HG03565 (cell line): Measurements from ENCODE around the gene SF3B4.

Source experiments
- ATAC-seq: cut with Tn5 transposase; IDR thresholded peaks from one replicate; pipeline ENCODE4 v1.9.1; 2021; ENCODE audit warnings: mild to moderate bottlenecking, moderate library complexity; ENCODE audit not compliant: unreplicated experiment

Gene SF3B4

GRCh38 chr1:149933208-149933607 is 5.6 kb upstream of the SF3B4 start:
- no peak for ATAC-seq

GRCh38 chr1:149932474-149932873 is 4.9 kb upstream of the SF3B4 start:
- no peak for ATAC-seq

GRCh38 chr1:149931212-149931790 is 3.7 kb upstream of the SF3B4 start:
- no peak for ATAC-seq

- no peak for ATAC-seq
Observed at GRCh38 chr1:149929856-149930255, 2.3 kb upstream of the SF3B4 start.

- no peak for ATAC-seq
Observed at GRCh38 chr1:149928401-149928724, 760 bp upstream of the SF3B4 start.

- no peak for ATAC-seq
Observed at GRCh38 chr1:149927056-149927562, 494 bp downstream of the SF3B4 start.

- no peak for ATAC-seq
Observed at GRCh38 chr1:149926296-149926695, 1.3 kb downstream of the SF3B4 start.

- no peak for ATAC-seq
Observed at GRCh38 chr1:149925751-149926150, 1.9 kb downstream of the SF3B4 start.

- no peak for ATAC-seq
Observed at GRCh38 chr1:149925345-149925744, 2.3 kb downstream of the SF3B4 start.

- ATAC-seq = no peak
Observed at GRCh38 chr1:149923626-149924025, 4.0 kb downstream of the SF3B4 start.

GRCh38 chr1:149917571-149918144 is 9.9 kb downstream of the SF3B4 start, which contains the start of gene SV2A:
Gene SV2A, minus strand, starts transcription at chr1:149917844. Its CDS starts 4,004 bp downstream, at chr1:149913840.
- ATAC-seq = no peak

- no peak for ATAC-seq
Observed at GRCh38 chr1:149916898-149917252, 10.7 kb downstream of the SF3B4 start.

- ATAC-seq = no peak
Observed at GRCh38 chr1:149916193-149916897, 11.3 kb downstream of the SF3B4 start.

GRCh38 chr1:149915429-149916192 is 12.0 kb downstream of the SF3B4 start:
- no peak for ATAC-seq

GRCh38 chr1:149914545-149914944 is 13.1 kb downstream of the SF3B4 start:
- no peak for ATAC-seq

- ATAC-seq = no peak
Observed at GRCh38 chr1:149906570-149907075, 21.0 kb downstream of the SF3B4 start.

GRCh38 chr1:149903836-149904491 is 23.6 kb downstream of the SF3B4 start:
- no peak for ATAC-seq

- peak; percentile 95 for ATAC-seq
Observed at GRCh38 chr1:149899460-149900284, 27.9 kb downstream of the SF3B4 start, which contains the start of gene BOLA1. Gene BOLA1, plus strand, starts transcription at chr1:149899568. Its CDS starts 492 bp downstream, at chr1:149900060.

GRCh38 chr1:149896575-149896974 is 31.0 kb downstream of the SF3B4 start:
- ATAC-seq = no peak

- no peak for ATAC-seq
Observed at GRCh38 chr1:149888999-149889289, 38.7 kb downstream of the SF3B4 start.
